Measurements from ENCODE around the gene ZNF200. TPM values are rescaled to one million over a fixed set of nuclear protein-coding genes. Genes with fewer than 3 reads are reported as not detected.

ZNF200 gene
- total and polyA plus RNA-seq, 2 of the 13 experiments (the other 11 are each of a cell fraction or from before 2014, with no cell fraction given) = 3.5 to 16.5 TPM

- TF ChIP-seq HMGXB4 (CRISPR knock-in tag; IDR thresholded peaks at IDR 0.05; ENCODE audit: borderline replicate concordance in 1 of 2, low read depth in 1 of 2) (peak; percentile 88 to 90; a peak in 3 of 4 replicates), TP53 (CRISPR knock-in tag; conservative IDR thresholded peaks at IDR 0.05) (0 out of 2 replicates have a peak, but pooled peaks have one; percentile 38), ZNF331 (CRISPR knock-in tag; IDR thresholded peaks at IDR 0.05) (peak; percentile 68), MED13 (CRISPR knock-in tag; IDR thresholded peaks at IDR 0.05) (peak; percentile 62; the same call in 1 of the 2 replicates), ADNP (CRISPR knock-in tag; IDR thresholded peaks at IDR 0.05) (peak; percentile 87; the same call in 1 of the 2 replicates), ZNF501 (CRISPR knock-in tag; IDR thresholded peaks at IDR 0.05) (no peak), HMG20B (CRISPR knock-in tag; conservative IDR thresholded peaks at IDR 0.05) (0 out of 2 replicates have a peak, but pooled peaks have one; percentile 21), POLR2G (IDR thresholded peaks at IDR 0.05; ENCODE audit: low read depth, low read length) (no peak), STAT5B (CRISPR knock-in tag; IDR thresholded peaks at IDR 0.05) (no peak), ZBTB7B (CRISPR knock-in tag; IDR thresholded peaks at IDR 0.05) (peak; percentile 45; the same call in 1 of the 2 replicates), ZKSCAN8 (CRISPR knock-in tag; IDR thresholded peaks at IDR 0.05; ENCODE audit: borderline replicate concordance) (0 out of 2 replicates have a peak, but pooled peaks have one; percentile 19), HOXA5 (CRISPR knock-in tag; IDR thresholded peaks at IDR 0.05) (peak; percentile 82), BCL6 (CRISPR knock-in tag; IDR thresholded peaks at IDR 0.05) (peak; percentile 42; the same call in 1 of the 2 replicates), ZNF263 (CRISPR knock-in tag; IDR thresholded peaks at IDR 0.05) (0 out of 2 replicates have a peak, but pooled peaks have one; percentile 19), ZNF335 (CRISPR knock-in tag; IDR thresholded peaks at IDR 0.05) (no peak), ZNF232 (CRISPR knock-in tag; IDR thresholded peaks at IDR 0.05; ENCODE audit: borderline replicate concordance) (peak; percentile 79; the same call in 1 of the 2 replicates), CEBPG (CRISPR knock-in tag; IDR thresholded peaks at IDR 0.05) (peak; percentile 11; the same call in 1 of the 2 replicates)
- TF ChIP-seq, protein P1, sequence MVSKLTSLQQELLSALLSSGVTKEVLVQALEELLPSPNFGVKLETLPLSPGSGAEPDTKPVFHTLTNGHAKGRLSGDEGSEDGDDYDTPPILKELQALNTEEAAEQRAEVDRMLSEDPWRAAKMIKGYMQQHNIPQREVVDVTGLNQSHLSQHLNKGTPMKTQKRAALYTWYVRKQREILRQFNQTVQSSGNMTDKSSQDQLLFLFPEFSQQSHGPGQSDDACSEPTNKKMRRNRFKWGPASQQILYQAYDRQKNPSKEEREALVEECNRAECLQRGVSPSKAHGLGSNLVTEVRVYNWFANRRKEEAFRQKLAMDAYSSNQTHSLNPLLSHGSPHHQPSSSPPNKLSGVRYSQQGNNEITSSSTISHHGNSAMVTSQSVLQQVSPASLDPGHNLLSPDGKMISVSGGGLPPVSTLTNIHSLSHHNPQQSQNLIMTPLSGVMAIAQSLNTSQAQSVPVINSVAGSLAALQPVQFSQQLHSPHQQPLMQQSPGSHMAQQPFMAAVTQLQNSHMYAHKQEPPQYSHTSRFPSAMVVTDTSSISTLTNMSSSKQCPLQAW (CRISPR knock-in tag; IDR thresholded peaks at IDR 0.05) = peak; percentile 61
- TF ChIP-seq, protein P2, sequence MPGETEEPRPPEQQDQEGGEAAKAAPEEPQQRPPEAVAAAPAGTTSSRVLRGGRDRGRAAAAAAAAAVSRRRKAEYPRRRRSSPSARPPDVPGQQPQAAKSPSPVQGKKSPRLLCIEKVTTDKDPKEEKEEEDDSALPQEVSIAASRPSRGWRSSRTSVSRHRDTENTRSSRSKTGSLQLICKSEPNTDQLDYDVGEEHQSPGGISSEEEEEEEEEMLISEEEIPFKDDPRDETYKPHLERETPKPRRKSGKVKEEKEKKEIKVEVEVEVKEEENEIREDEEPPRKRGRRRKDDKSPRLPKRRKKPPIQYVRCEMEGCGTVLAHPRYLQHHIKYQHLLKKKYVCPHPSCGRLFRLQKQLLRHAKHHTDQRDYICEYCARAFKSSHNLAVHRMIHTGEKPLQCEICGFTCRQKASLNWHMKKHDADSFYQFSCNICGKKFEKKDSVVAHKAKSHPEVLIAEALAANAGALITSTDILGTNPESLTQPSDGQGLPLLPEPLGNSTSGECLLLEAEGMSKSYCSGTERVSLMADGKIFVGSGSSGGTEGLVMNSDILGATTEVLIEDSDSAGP (CRISPR knock-in tag; IDR thresholded peaks at IDR 0.05; ENCODE audit: borderline replicate concordance) = peak; percentile 51; the same call in 1 of the 2 replicates
- TF ChIP-seq, protein P3, sequence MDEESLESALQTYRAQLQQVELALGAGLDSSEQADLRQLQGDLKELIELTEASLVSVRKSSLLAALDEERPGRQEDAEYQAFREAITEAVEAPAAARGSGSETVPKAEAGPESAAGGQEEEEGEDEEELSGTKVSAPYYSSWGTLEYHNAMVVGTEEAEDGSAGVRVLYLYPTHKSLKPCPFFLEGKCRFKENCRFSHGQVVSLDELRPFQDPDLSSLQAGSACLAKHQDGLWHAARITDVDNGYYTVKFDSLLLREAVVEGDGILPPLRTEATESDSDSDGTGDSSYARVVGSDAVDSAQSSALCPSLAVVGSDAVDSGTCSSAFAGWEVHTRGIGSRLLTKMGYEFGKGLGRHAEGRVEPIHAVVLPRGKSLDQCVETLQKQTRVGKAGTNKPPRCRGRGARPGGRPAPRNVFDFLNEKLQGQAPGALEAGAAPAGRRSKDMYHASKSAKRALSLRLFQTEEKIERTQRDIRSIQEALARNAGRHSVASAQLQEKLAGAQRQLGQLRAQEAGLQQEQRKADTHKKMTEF (CRISPR knock-in tag; IDR thresholded peaks at IDR 0.05) = peak; percentile 59
- TF ChIP-seq, protein P4, sequence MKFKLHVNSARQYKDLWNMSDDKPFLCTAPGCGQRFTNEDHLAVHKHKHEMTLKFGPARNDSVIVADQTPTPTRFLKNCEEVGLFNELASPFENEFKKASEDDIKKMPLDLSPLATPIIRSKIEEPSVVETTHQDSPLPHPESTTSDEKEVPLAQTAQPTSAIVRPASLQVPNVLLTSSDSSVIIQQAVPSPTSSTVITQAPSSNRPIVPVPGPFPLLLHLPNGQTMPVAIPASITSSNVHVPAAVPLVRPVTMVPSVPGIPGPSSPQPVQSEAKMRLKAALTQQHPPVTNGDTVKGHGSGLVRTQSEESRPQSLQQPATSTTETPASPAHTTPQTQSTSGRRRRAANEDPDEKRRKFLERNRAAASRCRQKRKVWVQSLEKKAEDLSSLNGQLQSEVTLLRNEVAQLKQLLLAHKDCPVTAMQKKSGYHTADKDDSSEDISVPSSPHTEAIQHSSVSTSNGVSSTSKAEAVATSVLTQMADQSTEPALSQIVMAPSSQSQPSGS (CRISPR knock-in tag; IDR thresholded peaks at IDR 0.05) = 0 out of 2 replicates have a peak, but pooled peaks have one; percentile 30
Observed at GRCh38 chr16:3175157-3176093, 59.5 kb downstream of the ZNF200 start (continued).

Data from HepG2 (cell line).